Activated CD4-positive, alpha-beta T cell treated with anti-CD3 and anti-CD28 coated beads, Interleukin-2, amount 10 ng/mL, durations not matched to agents 7 days and 5 days (primary cell): ENCODE measurements around the gene ALAD. TPM values are rescaled to one million over a fixed set of nuclear protein-coding genes. Genes with fewer than 3 reads are reported as not detected.
"Not testable (repeated sequence)": the region's sequence is repeated elsewhere in the genome, so short reads cannot be mapped to it uniquely, and the experiment has no call there.

Experiments used
- CTCF ChIA-PET: fragments of 350-600 bp; sonication (Branson Sonifier 250); formaldehyde crosslinking; loops from one replicate; lab custom pipeline; 2021; ENCODE audit warnings: antibody characterized with exemption; lab: Charles Lee
- POLR2A ChIA-PET: fragments of 350-600 bp; sonication (Branson Sonifier 250); formaldehyde crosslinking; loops from one replicate; lab custom pipeline; 2021; ENCODE audit warnings: antibody characterized with exemption; lab: Charles Lee
- DNase-seq: peaks from one replicate; pipeline ENCODE4 v3.0.0-alpha.2; 2020
- H3K27ac Mint-ChIP-seq: one replicate; pipeline ENCODE4 v1.8.0; 2021; ENCODE audit warnings: mild to moderate bottlenecking, moderate library complexity, mixed read lengths
- H3K27me3 Mint-ChIP-seq: one replicate; pipeline ENCODE4 v1.8.0; 2021; ENCODE audit warnings: mixed read lengths
- H3K36me3 Mint-ChIP-seq: one replicate; pipeline ENCODE4 v1.8.0; 2021; ENCODE audit warnings: low read depth, mixed read lengths
- H3K4me1 Mint-ChIP-seq: one replicate; pipeline ENCODE4 v1.8.0; 2021; ENCODE audit warnings: mixed read lengths
- H3K4me3 Mint-ChIP-seq: one replicate; pipeline ENCODE4 v1.8.0; 2021; ENCODE audit warnings: mild to moderate bottlenecking, moderate library complexity, mixed read lengths
- H3K9me3 Mint-ChIP-seq: one replicate; pipeline ENCODE4 v1.8.0; 2021; ENCODE audit warnings: mixed read lengths
- total RNA-seq, 2 experiments: library from RNA; stranded (reverse); gene quantifications; one replicate each; pipeline ENCODE4 v1.2.3, GENCODE V29; 2021

The ALAD gene
- total RNA-seq, 2 experiments from 2014 or later, result 37.5 to 40.6 TPM

DNA sequence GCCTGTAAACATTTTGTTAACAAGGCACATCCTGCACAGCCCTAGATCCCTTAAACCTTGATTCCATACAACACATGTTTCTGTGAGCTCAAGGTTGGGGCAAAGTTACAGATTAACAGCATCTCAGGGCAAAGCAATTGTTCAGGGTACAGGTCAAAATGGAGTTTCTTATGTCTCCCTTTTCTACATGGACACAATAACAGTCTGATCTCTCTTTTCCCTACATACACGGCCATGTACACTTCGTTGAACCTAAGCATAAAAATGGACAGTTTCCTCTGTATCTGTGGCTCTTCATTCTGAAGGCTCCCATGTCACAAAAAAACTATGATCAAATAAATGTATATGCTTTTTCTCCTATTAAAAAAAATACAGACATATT, 21.3 kb downstream of the ALAD start:
- H3K27me3 Mint-ChIP-seq, H3K9me3 Mint-ChIP-seq, H3K36me3 Mint-ChIP-seq, H3K4me3 Mint-ChIP-seq, DNase-seq, POLR2A ChIA-PET, H3K27ac Mint-ChIP-seq: not testable (repeated sequence)
- peaks cover 16% of the 10 kb centered on the region for H3K4me1 Mint-ChIP-seq
- CTCF ChIA-PET, result interaction anchor here (0.7 kb wide), 1 partner anchor 16 kb away, joined by 3 read pairs; no protein-coding TSS in a partner anchor

DNA sequence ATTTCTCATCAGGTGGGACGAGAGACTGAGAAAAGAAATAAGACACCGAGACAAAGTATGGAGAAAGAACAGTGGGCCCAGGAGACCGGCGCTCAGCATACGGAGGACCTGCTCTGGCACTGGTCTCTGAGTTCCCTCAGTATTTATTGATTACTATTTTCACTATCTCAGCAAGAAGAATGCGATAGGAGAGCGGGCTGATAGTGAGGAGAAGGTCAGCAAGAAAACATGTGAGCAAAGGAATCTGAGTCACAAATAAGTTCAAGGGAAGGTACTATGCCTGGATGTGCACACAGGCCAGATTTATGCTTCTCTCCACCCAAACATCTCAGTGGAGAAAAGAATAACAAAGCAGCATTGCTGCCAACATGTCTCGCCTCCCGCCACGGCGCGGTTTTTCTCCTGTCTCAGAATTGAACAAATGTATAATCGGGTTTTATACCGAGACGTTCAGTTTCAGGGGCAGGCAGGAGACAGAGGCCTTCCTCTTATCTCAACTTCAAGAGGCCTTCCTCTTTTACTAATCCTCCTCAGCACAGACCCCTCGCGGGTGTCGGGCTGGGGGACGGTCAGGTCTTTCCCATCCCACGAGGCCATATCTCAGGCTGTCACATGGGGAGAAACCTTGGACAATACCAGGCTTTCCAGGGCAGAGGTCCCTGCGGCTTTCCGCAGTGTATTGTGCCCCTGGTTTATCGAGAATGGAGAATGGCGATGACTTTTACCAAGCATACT, 21.8 kb downstream of the ALAD start:
- H3K9me3 Mint-ChIP-seq, POLR2A ChIA-PET, H3K36me3 Mint-ChIP-seq, H3K4me3 Mint-ChIP-seq, DNase-seq, CTCF ChIA-PET, H3K27ac Mint-ChIP-seq, H3K27me3 Mint-ChIP-seq: not testable (repeated sequence)
- H3K4me1 Mint-ChIP-seq, result peaks cover 20% of the 10 kb centered on the region

DNA sequence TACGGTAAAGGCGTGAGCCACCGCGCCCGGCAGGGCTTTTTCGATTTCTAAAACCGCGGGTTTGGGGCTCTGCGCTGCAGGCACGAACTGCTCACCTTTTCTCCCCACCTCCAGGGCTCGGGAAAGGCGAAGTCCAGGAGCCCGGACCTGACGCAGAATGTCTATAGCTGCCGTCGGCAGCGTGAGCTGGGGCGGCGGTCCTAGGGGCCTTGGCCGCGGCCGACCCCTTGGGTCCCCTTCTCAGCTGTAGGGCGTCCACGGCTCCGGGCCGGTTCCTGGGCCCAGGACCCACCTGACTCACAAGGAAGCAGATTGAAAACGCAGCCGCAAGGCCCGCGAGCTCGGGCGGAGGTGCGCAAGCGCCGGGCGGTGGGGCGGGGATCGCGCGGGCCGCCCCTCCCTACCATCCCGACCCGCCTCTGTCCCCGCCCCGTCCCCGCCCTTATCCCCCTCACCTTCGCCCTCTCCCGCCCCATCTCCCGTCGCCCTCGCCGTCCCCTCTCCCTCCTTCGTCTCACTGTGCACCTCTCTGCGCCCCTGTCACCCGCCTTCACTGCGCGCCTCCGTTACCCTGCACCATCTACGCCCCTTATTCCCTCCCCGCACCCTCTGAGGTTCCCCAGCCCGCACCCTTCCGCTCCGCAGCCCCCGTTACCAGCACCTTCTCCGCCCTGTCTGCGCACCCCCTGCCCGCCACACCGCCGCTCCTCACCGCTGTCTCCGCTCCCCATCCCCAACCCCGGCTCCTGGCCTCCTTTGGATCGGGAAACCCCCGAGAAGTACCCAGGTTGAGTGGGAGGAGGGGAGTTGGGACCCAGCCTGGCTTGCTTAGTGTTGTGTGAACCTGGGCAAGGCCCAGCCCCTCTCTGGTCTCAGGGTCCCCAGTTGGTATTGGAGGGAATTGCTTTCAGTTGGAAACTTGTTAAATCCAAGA, 24.2 kb downstream of the ALAD start, which contains the start of gene HDHD3:
TSS of gene HDHD3 (minus strand) at position 353 of the 934 bp plus-strand sequence. CDS start 2,632 bp downstream, outside the sequence.
- ChIA-PET CTCF (interaction anchor here (0.5 to 2.2 kb wide), 3 partner anchors 9 to 806 kb away, joined by 3 to 8 read pairs (median 5); partner anchors contain the start of gene ALAD), POLR2A (interaction anchor here (0.7 to 1.0 kb wide), 2 partner anchors 18 to 34 kb away, joined by 3 to 4 read pairs; partner anchors contain the start of genes C9orf43 and POLE3)
- H3K9me3 Mint-ChIP-seq, result no peaks in the 10 kb centered on the region
- DNase-seq, result peak; percentile 81
- peaks cover 21% of the 10 kb centered on the region for H3K4me1 Mint-ChIP-seq
- H3K27me3 Mint-ChIP-seq, result no peaks in the 10 kb centered on the region
- H3K36me3 Mint-ChIP-seq, result peaks cover 7% of the 10 kb centered on the region
- H3K27ac Mint-ChIP-seq, result peak within 1 kb of the TSS; percentile 89
- peak within 1 kb of the TSS; percentile 79 for H3K4me3 Mint-ChIP-seq

DNA sequence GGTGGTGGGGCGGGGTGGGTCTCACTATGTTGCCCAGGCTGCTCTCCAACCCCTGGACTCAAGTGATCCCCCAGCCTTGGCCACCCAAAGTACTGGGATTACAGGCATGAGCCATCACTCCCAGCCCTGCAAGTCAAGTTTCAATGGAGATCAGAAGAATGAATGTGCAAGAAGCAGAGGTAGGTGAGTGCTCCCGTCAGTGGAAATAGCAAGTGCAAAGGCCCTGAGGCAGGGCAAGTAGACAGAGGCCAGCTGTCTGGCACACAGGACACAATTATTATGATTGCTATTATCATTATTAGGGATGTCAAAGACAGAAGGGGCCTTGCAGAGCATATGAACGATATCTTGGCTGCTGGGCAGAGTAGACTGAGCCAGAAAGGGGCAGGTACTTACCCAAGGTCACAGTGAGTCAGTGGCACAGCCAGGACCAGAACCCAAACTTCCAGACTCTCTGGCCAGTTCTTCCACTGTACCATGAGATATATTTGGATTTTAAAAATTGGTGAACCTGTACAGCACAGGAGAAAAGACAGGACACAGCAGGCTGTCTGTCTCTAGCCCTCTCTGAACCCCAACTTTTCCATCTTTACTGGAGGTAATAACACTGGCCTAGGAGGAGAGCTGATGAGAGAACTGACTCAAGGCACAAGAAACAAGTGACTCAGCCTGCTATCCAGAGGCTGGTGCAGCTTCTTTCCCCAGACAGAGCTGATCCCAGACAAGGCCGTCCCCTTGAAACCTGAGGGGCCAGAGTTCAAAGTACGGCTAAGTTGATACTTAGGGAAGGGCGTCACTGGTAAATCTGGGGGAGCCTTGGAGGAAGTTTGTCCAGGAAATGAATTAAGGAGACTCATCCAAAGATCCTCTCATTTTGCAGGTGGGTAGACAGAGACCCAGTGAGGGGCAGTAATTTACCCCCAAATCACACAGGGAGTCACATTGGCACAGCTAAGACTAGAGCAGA, 25.7 kb downstream of the ALAD start:
- Mint-ChIP-seq H3K27me3 (no peaks in the 10 kb centered on the region), H3K9me3 (no peaks in the 10 kb centered on the region), H3K4me1 (peaks cover 17% of the 10 kb centered on the region), H3K4me3 (peak overlapping the region; percentile 79), H3K36me3 (peaks cover 7% of the 10 kb centered on the region), H3K27ac (peak overlapping the region; percentile 89)
- ChIA-PET CTCF (interaction anchor here (1.1 to 2.2 kb wide), 3 partner anchors 18 to 26 kb away, joined by 3 to 8 read pairs (median 5); partner anchors contain the start of genes ALAD and BSPRY), POLR2A (no interaction called here)
- no peak for DNase-seq

DNA sequence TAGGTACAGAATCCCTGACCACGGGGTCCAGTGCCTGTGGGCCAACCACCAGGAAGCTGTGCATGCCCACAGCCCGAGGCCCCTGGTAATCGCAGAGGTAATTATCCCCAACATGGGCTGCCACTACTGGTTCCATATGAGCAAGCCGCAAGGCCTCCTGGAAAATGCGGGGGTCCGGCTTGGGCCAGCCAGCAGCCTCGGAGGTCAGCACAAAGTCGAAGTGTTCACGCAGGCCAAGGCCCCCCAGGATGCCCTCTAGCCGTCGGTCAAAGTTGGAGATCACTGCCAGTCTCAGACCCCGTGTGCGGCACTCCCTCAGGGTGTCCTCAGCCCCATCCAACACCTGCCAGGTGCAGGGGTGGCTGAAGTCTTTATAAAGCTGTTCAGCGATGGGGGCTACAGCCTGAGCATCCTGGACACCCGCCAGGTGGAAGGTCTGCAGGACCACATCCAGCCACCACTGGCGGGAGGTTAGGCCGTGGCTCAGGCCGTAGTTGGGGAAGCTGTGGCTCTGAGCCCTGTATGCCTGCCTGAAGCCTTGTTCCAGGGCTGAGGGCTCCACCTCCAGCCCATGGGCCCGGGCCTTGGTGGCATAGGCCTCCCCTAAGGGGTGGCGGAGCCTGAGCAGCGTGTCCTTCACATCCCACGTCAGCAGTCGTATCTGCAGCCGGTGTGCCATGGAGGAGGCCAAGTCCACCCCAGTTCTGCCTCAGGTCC, 27.2 kb downstream of the ALAD start:
- Mint-ChIP-seq H3K27ac (no peak overlapping the region), H3K36me3 (peaks cover 7% of the 10 kb centered on the region), H3K27me3 (no peaks in the 10 kb centered on the region), H3K9me3 (no peaks in the 10 kb centered on the region), H3K4me1 (peaks cover 17% of the 10 kb centered on the region), H3K4me3 (no peak overlapping the region)
- CTCF ChIA-PET, result interaction anchor here (1.1 to 2.0 kb wide), 3 partner anchors 17 to 29 kb away, joined by 3 to 5 read pairs (median 3); partner anchors contain the start of gene BSPRY
- no peak for DNase-seq
- POLR2A ChIA-PET, result no interaction called here

DNA sequence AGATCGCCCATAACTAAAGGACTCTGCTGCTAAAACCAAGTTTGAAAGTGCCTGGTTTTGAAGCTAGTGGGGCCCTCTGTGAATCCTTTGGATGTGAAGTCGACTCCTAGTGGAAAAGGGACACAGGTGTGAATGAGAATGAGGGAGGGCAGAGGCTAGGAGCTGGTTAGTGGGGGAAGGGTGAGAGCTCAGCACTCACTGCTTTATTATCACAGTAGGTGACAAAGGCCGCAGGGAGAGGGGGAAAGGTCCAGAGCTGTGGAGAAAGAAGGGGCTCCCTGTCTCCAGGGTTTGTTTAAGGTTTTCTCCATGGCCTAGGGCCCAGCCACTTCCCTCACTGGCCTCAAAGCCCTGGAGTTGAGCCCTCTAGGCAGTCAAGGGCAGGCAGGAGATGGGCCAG, 27.8 kb downstream of the ALAD start:
- Mint-ChIP-seq H3K27ac (no peak overlapping the region), H3K9me3 (no peaks in the 10 kb centered on the region), H3K36me3 (peaks cover 7% of the 10 kb centered on the region), H3K4me1 (peaks cover 17% of the 10 kb centered on the region), H3K27me3 (no peaks in the 10 kb centered on the region), H3K4me3 (no peak overlapping the region)
- CTCF ChIA-PET, result interaction anchor here (0.6 to 2.0 kb wide), 3 partner anchors 21 to 29 kb away, joined by 3 to 5 read pairs (median 3); partner anchors contain the start of gene BSPRY
- POLR2A ChIA-PET, result no interaction called here
- no peak for DNase-seq

DNA sequence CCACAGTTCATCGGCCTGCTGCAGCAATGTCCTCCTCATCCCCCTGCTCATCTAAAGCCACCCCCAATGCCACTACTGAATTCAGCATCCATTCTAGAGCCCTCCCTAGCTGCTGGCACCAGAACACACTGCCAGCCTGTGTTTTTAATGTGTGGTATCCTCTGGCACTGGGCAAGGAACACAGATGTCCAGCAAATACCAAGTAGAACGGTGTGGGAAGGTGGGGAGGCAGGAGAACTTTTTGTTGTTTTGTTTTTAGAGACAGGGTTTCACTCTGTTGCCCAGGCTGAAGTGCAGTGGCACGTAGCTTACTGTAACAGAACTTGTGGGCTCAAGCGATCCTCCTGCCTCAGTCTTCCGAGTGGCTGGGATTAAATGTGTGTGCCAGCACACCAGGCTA, 29.0 kb downstream of the ALAD start:
- ChIA-PET POLR2A (interaction anchor here (0.7 kb wide), 1 partner anchor 14 kb away, joined by 5 read pairs; no protein-coding TSS in a partner anchor), CTCF (interaction anchor here (1.1 to 2.6 kb wide), 3 partner anchors 10 to 30 kb away, joined by 3 to 6 read pairs (median 3); no protein-coding TSS in a partner anchor)
- no peak overlapping the region for H3K4me3 Mint-ChIP-seq
- H3K36me3 Mint-ChIP-seq, result peaks cover 7% of the 10 kb centered on the region
- no peaks in the 10 kb centered on the region for H3K9me3 Mint-ChIP-seq
- DNase-seq, result no peak
- H3K4me1 Mint-ChIP-seq, result peaks cover 17% of the 10 kb centered on the region
- no peaks in the 10 kb centered on the region for H3K27me3 Mint-ChIP-seq
- no peak overlapping the region for H3K27ac Mint-ChIP-seq

DNA sequence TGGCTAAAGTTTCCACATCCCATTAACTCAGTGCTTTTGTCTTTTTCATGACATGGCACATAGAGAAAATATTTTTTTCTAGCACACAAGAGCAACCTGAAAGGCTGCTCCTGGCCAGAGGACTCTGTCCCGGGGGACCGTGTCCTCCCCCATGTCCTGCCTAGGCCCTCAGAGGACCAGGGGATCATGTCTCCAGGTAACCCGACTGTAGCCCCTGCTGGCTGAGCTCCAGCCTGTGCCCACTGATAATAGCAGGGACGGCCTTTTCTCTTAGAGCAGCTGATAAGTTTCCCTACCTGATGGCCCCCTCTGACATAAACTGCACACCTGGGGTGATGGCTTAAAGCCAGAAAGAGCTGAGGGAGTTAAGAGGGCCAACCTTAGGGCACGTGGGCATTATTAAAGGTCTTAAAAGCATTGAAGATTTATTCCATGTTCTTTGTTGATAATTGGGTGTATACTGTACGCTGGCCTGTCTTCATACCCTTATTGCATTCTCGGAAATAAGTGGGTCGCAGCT, 30.2 kb downstream of the ALAD start:
- no peaks in the 10 kb centered on the region for H3K27me3 Mint-ChIP-seq
- ChIA-PET CTCF (interaction anchor here (1.5 to 2.6 kb wide), 2 partner anchors 9 to 31 kb away, joined by 3 to 6 read pairs; no protein-coding TSS in a partner anchor), POLR2A (no interaction called here)
- DNase-seq, result no peak
- no peak overlapping the region for H3K4me3 Mint-ChIP-seq
- H3K4me1 Mint-ChIP-seq, result peaks cover 15% of the 10 kb centered on the region
- peaks cover 7% of the 10 kb centered on the region for H3K36me3 Mint-ChIP-seq
- no peaks in the 10 kb centered on the region for H3K9me3 Mint-ChIP-seq
- H3K27ac Mint-ChIP-seq, result no peak overlapping the region

DNA sequence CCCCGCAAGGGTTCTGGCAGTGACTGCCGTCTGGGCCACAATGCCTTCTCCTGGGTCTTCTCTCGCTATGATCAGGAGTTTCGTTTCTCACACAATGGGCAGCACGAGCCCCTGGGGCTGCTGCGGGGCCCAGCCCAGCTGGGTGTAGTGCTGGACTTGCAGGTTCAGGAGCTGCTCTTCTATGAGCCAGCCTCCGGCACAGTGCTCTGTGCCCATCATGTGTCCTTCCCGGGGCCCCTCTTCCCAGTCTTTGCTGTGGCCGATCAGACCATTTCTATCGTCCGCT, 31.3 kb downstream of the ALAD start:
- ChIA-PET CTCF (interaction anchor here (0.6 to 2.6 kb wide), 2 partner anchors 8 to 41 kb away, joined by 3 to 6 read pairs; partner anchors contain the start of genes C9orf43 and POLE3), POLR2A (no interaction called here)
- peaks cover 5% of the 10 kb centered on the region for H3K4me1 Mint-ChIP-seq
- DNase-seq, result no peak
- H3K9me3 Mint-ChIP-seq, result no peaks in the 10 kb centered on the region
- H3K36me3 Mint-ChIP-seq, result peaks cover 7% of the 10 kb centered on the region
- H3K27me3 Mint-ChIP-seq, result no peaks in the 10 kb centered on the region
- no peak overlapping the region for H3K4me3 Mint-ChIP-seq
- H3K27ac Mint-ChIP-seq, result no peak overlapping the region

DNA sequence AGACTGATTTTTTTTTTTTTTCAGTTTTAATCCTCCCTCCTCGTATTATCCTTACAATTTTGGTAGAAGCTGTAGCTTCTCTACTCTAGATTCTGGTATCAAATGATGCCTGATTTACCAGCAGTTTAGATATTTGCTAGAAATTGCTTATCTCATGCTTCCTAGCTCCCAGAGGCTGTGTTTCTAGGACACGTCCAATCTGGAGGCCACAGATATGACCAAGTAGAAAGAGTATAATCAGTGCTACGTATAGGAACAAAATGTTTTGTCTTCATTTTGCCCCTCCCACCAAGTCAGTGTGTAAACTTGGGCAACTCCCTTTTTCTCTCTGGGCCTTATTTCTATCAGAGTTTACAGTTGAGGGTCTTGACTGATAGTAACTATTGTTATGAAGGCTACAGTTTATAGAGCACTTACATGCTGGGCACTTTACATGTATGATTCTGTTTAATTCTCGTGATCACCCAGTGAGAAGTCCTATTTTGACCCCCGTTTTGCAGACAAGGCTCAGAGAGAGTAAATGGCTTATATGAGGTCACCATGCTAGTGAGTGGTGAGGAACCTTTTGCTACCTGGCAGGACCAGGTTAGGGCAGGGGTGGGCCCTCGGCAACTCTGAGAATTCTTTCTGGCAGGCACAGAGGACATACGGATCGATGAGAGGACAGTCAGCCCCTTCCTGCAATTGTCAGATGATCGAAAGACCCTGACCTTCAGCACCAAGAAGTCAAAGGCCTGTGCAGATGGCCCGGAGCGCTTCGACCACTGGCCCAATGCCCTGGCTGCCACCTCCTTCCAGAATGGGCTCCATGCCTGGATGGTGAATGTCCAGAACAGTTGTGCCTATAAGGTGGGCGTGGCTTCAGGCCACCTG, 31.9 kb downstream of the ALAD start:
- no peaks in the 10 kb centered on the region for H3K4me1 Mint-ChIP-seq
- H3K27me3 Mint-ChIP-seq, result no peaks in the 10 kb centered on the region
- H3K4me3 Mint-ChIP-seq, result no peak overlapping the region
- no peak for DNase-seq
- H3K36me3 Mint-ChIP-seq, result peaks cover 4% of the 10 kb centered on the region
- CTCF ChIA-PET, result interaction anchor here (0.6 to 6.3 kb wide), 5 partner anchors 8 to 218 kb away, joined by 3 to 34 read pairs (median 3); partner anchors contain the start of gene BSPRY
- no peak overlapping the region for H3K27ac Mint-ChIP-seq
- POLR2A ChIA-PET, result no interaction called here
- no peaks in the 10 kb centered on the region for H3K9me3 Mint-ChIP-seq
